Mammary epithelial cell (primary cell): ENCODE results near the gene COG5.

ENCODE experiments used
- CTCF ChIP-seq, 2 donors: IDR thresholded peaks in 1 of 2; conservative IDR thresholded peaks in 1 of 2; 2 replicates each; pipeline ENCODE4 v1.5.1; 2011 to 2012; ENCODE audit warnings: inconsistent platforms in 2 of 2, low read length in 2 of 2, mild to moderate bottlenecking in 2 of 2, control low read depth in 1 of 2, low read depth in 1 of 2; ENCODE audit not compliant: insufficient read depth in 1 of 2; ENCODE audit errors: extremely low read depth in 1 of 2
- EZH2 ChIP-seq: IDR thresholded peaks from 2 replicates; pipeline ENCODE4 v1.6.1; 2012; ENCODE audit warnings: low read length, inconsistent platforms, borderline replicate concordance

GRCh38 chr7:107435749-107436148, 128.0 kb downstream of the COG5 start:
- no peak for TF ChIP-seq CTCF (conservative IDR thresholded peaks at IDR 0.05 in 1 of 2, IDR thresholded peaks at IDR 0.05 in 1 of 2; ENCODE audit: extremely low read depth in 1 of 2, insufficient read depth in 1 of 2, low read depth in 1 of 2, low read length in 2 of 2)
- TF ChIP-seq EZH2 = no peak
